Hepatocyte (in vitro differentiated cells): ENCODE results near the gene IFNL3. TPM values are rescaled to one million over a fixed set of nuclear protein-coding genes. Genes with fewer than 3 reads are reported as not detected.
"Not testable (repeated sequence)": the region's sequence is repeated elsewhere in the genome, so short reads cannot be mapped to it uniquely, and the experiment has no call there.

Experiments
- DNase-seq: peaks from one replicate; pipeline ENCODE4 v3.0.0-alpha.2; 2016; ENCODE audit warnings: low spot score
- H2AFZ ChIP-seq: fragments of 200-600 bp; sonication (generic); 2 replicates; pipeline ENCODE4 v1.6.0; 2016; ENCODE audit warnings: antibody characterized with exemption, mild to moderate bottlenecking
- H3K27ac ChIP-seq: fragments of 200-600 bp; sonication (generic); 2 replicates; pipeline ENCODE4 v1.5.1; 2016; ENCODE audit warnings: mild to moderate bottlenecking
- H3K27me3 ChIP-seq: fragments of 200-600 bp; sonication (generic); 2 replicates; pipeline ENCODE4 v1.6.1; 2016
- H3K36me3 ChIP-seq: fragments of 200-600 bp; sonication (generic); replicated peaks from 2 replicates; pipeline ENCODE4 v1.5.1; 2016; ENCODE audit warnings: low read depth; ENCODE audit not compliant: insufficient read depth
- H3K4me1 ChIP-seq: fragments of 200-600 bp; sonication (generic); 2 replicates; pipeline ENCODE4 v1.5.1; 2016; ENCODE audit warnings: mild to moderate bottlenecking, moderate library complexity; ENCODE audit not compliant: insufficient read depth
- H3K4me2 ChIP-seq: fragments of 200-600 bp; sonication (generic); 2 replicates; pipeline ENCODE4 v1.6.0; 2016
- H3K4me3 ChIP-seq: fragments of 200-600 bp; sonication (generic); 2 replicates; pipeline ENCODE4 v1.5.1; 2016; ENCODE audit warnings: mild to moderate bottlenecking
- H3K79me2 ChIP-seq: fragments of 200-600 bp; sonication (generic); 2 replicates; pipeline ENCODE4 v1.6.0; 2017; ENCODE audit warnings: mild to moderate bottlenecking
- H3K9me2 ChIP-seq: fragments of 200-600 bp; sonication (generic); replicated peaks from 2 replicates; pipeline ENCODE4 v1.6.0; 2017; ENCODE audit warnings: mild to moderate bottlenecking; ENCODE audit not compliant: insufficient read depth
- H3K9me3 ChIP-seq: fragments of 200-600 bp; sonication (generic); 2 replicates; pipeline ENCODE4 v1.5.1; 2016; ENCODE audit warnings: low read depth, mild to moderate bottlenecking
- H4K20me1 ChIP-seq: fragments of 200-600 bp; sonication (generic); 2 replicates; pipeline ENCODE4 v1.6.0; 2016; ENCODE audit warnings: mild to moderate bottlenecking; ENCODE audit not compliant: insufficient read depth, poor library complexity, severe bottlenecking
- CTCF ChIP-seq: fragments of 200-600 bp; sonication (generic); IDR thresholded peaks from 2 replicates; pipeline ENCODE4 v1.5.1; 2016; ENCODE audit warnings: antibody characterized with exemption, mild to moderate bottlenecking; ENCODE audit not compliant: poor library complexity
- EZH2 ChIP-seq: fragments of 200-600 bp; sonication (generic); IDR thresholded peaks from 2 replicates; pipeline ENCODE4 v1.6.1; 2016; ENCODE audit warnings: antibody characterized with exemption, mild to moderate bottlenecking, borderline replicate concordance
- EZH2phosphoT487 ChIP-seq: fragments of 200-600 bp; sonication (generic); IDR thresholded peaks from one replicate; pipeline ENCODE4 v1.6.1; 2018; ENCODE audit warnings: antibody characterized with exemption, mild to moderate bottlenecking, low read depth, moderate library complexity; ENCODE audit not compliant: unreplicated experiment, severe bottlenecking
- WGBS: methylation state at CpG from one replicate; pipeline ENCODE4 v1.1.6; 2016; ENCODE audit warnings: low lambda C conversion rate; ENCODE audit errors: missing lambda C conversion rate; 5-methylcytosine and 5-hydroxymethylcytosine counted together
- polyA plus RNA-seq: library from polyadenylated mRNA; unstranded; fragments of >200 nt; fragmentation: Nextera tagmentation; extraction: Ambion mirVana; gene quantifications from 2 replicates; pipeline ENCODE4 v1.2.1, GENCODE V29; 2016
- total RNA-seq: library from RNA; depleted of rRNA; stranded (reverse); fragments of >200 nt; gene quantifications from 2 replicates; pipeline ENCODE4 v1.2.3, GENCODE V29; 2014

IFNL3 gene
- total and polyA plus RNA-seq, 2 experiments from 2014 or later = not detected

- no peaks in the 10 kb centered on the region for H3K79me2 ChIP-seq
- no peaks in the 10 kb centered on the region for H3K9me3 ChIP-seq
- no peak overlapping the region for H3K4me2 ChIP-seq
- H2AFZ ChIP-seq = no peak overlapping the region
- no peak overlapping the region for H3K4me3 ChIP-seq
- no peak for TF ChIP-seq EZH2
- TF ChIP-seq EZH2phosphoT487 = no peak
- TF ChIP-seq CTCF = no peak
- no peaks in the 10 kb centered on the region for H4K20me1 ChIP-seq
- H3K27ac ChIP-seq = no peak overlapping the region
- no peaks in the 10 kb centered on the region for H3K9me2 ChIP-seq
- peaks cover 4% of the 10 kb centered on the region for H3K27me3 ChIP-seq
- 25% methylated on average over 3 of the region's 3 CpGs for WGBS
- no peaks in the 10 kb centered on the region for H3K4me1 ChIP-seq
- H3K36me3 ChIP-seq = no peaks in the 10 kb centered on the region
- no peak for DNase-seq
Observed at GRCh38 chr19:39224910-39225309, 19.9 kb downstream of the IFNL3 start.

GRCh38 chr19:39223703-39224279, 21.0 kb downstream of the IFNL3 start:
- peak; percentile 65 for DNase-seq
- Histone ChIP-seq H3K9me2 (no peaks in the 10 kb centered on the region), H4K20me1 (no peaks in the 10 kb centered on the region), H3K27me3 (peaks cover 4% of the 10 kb centered on the region), H3K79me2 (no peaks in the 10 kb centered on the region), H3K36me3 (no peaks in the 10 kb centered on the region), H3K27ac (no peak overlapping the region), H2AFZ (no peak overlapping the region), H3K9me3 (no peaks in the 10 kb centered on the region), H3K4me2 (no peak overlapping the region), H3K4me1 (no peaks in the 10 kb centered on the region), H3K4me3 (no peak overlapping the region)
- WGBS = 20% methylated on average over 4 of the region's 4 CpGs
- TF ChIP-seq CTCF (no peak), EZH2 (no peak), EZH2phosphoT487 (no peak)

- H3K36me3 ChIP-seq, H3K4me3 ChIP-seq, H2AFZ ChIP-seq, H3K9me3 ChIP-seq, H4K20me1 ChIP-seq, H3K27ac ChIP-seq, H3K4me2 ChIP-seq, DNase-seq, H3K79me2 ChIP-seq, H3K9me2 ChIP-seq, H3K27me3 ChIP-seq, H3K4me1 ChIP-seq: not testable (repeated sequence)
- 78% methylated on average over 10 of the region's 10 CpGs for WGBS
Observed at GRCh38 chr19:39219108-39219507, 25.7 kb downstream of the IFNL3 start.

GRCh38 chr19:39218230-39219007, 26.4 kb downstream of the IFNL3 start:
- H3K9me3 ChIP-seq = no peaks in the 10 kb centered on the region
- H3K36me3 ChIP-seq = no peaks in the 10 kb centered on the region
- H4K20me1 ChIP-seq = no peaks in the 10 kb centered on the region
- no peak overlapping the region for H3K27ac ChIP-seq
- H3K27me3 ChIP-seq = no peaks in the 10 kb centered on the region
- no peak for DNase-seq
- H3K4me2 ChIP-seq = no peak overlapping the region
- TF ChIP-seq EZH2phosphoT487 = no peak
- no peak for TF ChIP-seq CTCF
- no peak for TF ChIP-seq EZH2
- no peaks in the 10 kb centered on the region for H3K9me2 ChIP-seq
- H3K79me2 ChIP-seq = no peaks in the 10 kb centered on the region
- no peaks in the 10 kb centered on the region for H3K4me1 ChIP-seq
- no peak overlapping the region for H3K4me3 ChIP-seq
- no peak overlapping the region for H2AFZ ChIP-seq
- 86% methylated on average over 13 of the region's 15 CpGs for WGBS
